GM12801 (cell line): ENCODE measurements around the gene CHST8.

ENCODE experiments used
- CTCF ChIP-seq: IDR thresholded peaks from one replicate; pipeline ENCODE4 v1.5.1; 2011; ENCODE audit warnings: control low read depth; ENCODE audit not compliant: insufficient read length; ENCODE audit errors: extremely low read depth

CHST8 gene

DNA sequence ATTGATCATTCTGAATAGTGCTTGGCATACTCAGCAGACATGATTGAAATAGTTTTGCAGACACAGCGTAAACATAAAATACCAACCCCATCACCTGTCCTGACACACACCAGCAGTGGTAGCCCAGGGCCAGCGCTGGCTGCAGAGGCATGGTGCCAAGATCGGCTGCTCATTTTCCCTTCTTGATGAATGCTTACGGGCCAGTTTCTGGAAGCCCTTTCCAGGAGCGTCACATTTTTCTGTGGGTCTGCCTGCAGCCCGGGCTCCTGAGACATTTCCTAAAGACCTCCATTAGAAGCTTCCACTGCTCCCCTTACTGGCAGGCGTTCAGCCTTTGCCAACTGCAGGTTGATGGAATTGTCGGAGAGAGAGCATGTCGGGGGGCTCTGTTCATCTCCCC, 48.6 kb downstream of the CHST8 start:
- no peak for TF ChIP-seq CTCF

DNA sequence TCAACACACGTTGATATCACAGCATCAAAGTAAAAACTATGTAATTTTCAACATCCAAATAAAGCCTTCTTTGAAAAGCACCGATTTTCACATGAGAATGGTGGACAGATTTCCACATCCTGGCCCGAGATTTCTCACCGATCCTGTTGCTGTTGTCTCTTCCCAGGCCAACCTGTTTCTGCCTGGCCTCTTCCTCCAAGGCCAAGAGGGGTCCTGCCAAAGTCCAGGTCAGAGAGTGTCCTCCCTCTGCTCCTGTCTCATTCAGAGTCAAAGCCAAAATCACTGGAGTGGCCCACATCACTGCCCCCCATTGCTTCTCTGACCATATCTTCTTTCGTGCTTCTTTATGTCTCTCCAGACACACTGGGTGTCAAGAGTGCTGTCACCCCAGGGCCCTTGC, 49.5 kb downstream of the CHST8 start:
- no peak for TF ChIP-seq CTCF

DNA sequence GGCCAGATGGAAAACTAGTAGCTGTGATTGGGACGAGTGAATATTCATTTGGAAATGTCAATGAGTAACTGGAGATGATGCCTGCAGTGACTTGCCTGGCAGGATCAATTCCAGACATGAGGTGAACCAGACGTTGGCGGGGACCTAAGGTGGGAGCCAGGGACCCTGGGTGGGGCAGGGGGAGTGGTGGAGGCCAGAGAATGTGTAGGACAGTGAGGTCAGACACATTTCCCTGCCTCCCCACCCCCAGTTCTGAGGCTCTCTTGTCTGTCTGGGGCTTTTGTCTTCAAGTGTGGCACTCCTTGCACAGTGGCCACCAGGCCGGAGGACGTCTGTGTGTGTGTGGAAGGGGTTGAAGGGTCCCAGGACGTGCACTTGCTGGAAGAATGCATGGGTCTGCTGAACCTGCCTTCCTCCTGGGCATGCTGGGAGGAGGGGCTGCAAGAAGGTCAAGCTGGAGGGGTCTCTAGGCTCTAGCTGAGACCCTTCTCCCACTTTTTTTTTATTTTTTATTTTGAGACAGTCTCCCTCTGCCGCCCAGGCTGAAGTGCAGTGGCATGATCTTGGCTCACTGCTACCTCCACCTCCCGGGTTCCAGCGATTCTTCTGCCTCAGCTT, 51.6 kb downstream of the CHST8 start:
- TF ChIP-seq CTCF = no peak

DNA sequence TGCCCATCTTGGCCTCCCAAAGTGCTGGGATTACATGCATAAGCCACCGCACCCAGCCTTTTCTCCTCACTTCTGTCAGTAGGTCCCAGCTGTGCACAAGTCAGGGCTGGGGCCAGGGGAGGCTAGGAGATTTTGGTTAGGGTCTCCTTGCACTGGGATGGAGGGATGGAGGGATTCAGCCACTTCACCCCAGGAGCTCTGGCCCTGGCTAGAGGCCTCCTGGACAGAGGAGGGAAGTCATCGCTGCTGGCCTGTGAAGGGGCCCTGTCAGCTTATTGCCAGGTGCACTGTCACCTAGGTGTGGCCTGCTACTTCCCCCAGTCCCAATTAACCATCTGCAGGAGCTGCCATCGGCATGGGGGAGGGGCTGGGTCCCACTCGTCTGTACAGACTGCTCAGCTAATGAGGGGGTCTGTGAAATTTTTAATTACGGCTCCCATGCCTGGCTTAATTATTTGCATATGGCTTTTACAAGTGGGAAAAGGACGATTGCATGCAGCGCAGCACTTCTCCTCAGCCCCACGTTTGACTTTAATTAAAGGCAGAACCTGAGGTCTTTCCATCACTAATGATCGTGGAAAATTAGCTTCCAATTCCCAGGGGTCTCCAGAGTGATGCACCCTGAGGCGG, 52.4 kb downstream of the CHST8 start:
- TF ChIP-seq CTCF = no peak

DNA sequence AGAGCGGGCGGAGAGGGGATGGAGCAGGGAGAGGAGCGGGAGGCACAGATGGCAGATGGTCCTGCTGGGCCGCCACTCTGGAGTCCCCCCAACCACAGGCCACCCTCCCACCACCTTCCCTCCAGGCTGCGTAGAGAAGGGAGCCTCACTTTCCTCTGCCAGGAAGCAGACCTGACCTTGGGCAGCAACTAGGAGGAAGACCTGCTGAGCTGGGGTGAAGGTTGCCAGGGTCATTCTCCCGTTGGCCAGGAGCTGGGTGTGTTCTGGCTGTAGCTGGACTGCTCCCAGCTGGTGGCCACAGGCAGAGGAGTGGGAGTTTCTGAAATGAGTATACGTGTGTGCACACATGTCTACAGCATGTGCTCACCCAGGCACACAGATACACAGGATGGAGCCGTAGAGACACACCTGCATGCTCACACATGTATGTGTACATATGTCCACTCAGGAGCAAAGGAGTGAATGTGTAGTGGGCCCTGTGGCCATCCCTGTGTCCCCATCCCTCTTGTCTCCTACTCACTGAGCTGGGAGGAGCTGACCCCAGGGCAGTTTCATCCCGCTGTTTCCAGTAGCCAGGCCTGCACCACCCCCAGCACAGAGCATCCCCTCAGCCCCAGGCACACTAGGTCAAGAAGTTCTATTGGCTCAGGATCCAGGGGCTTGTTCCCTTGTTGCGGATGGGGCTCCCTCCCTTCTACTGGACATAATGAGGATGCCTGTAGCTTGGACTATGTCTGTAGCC, 53.0 kb downstream of the CHST8 start:
- TF ChIP-seq CTCF = no peak

GRCh38 chr19:33675501-33676124, 53.9 kb downstream of the CHST8 start:
- no peak for TF ChIP-seq CTCF

GRCh38 chr19:33676999-33677665, 55.4 kb downstream of the CHST8 start:
- TF ChIP-seq CTCF = no peak
